GM18868 (cell line): ENCODE results near the gene SH3TC1.

Source experiments
- ATAC-seq: cut with Tn5 transposase; IDR thresholded peaks from one replicate; pipeline ENCODE4 v1.9.1; 2021; ENCODE audit warnings: mild to moderate bottlenecking, moderate library complexity; ENCODE audit not compliant: unreplicated experiment

The SH3TC1 gene

DNA sequence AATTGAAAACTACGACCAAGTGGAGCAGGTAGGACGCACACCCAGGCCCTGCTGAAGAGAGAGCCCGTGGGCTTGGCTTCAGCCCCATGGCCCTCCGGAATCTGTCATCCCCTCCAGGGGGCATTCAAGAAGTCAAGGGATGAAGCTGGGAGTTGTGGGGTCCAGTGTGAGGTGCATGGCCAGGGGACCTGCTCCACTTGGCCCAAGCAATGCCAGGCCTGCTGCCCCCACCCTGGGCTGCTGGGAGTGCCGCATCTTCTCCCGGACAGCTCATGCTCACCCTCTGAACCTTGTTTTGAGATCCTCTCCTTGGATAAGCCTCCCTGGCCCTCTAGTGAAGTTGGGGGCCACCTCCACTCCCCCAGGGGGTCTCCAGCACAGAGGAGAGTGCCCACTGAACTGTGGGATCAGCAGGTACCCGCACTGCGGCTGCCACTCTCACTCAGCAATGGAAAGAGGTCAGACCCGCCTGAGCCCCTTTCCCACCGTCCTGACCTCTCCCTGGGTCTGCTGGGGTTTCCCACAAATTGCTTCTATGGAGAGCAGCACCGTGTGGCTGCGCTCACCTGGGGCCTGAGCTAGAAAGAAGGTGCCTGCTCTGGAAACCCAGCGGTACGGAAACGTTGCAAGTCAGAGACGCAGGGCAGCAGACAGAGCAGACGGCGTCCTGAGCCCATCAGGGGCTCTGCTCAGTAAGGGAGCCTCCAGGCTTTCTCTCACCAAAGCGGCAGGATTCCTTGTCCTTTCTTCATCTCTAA lies 35.5 kb upstream of the SH3TC1 start:
- no peak for ATAC-seq

DNA sequence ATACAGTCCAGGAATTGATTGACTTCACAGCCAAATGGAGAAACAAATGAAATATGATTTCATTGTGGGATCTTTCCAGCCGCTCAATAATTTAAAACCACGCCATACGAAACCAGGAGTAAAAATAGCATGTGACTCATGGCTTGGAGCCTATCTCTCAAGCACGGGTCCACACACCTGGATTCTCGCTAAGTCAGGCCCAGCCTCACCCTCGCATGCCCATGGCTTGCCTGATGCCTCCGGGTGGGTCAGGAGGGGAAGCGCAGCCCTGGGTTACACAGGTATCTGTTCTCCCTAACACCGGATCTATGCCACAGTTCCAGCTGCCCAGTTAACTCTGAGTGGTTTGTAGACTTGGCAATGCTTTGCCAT lies 34.9 kb upstream of the SH3TC1 start:
- no peak for ATAC-seq

DNA sequence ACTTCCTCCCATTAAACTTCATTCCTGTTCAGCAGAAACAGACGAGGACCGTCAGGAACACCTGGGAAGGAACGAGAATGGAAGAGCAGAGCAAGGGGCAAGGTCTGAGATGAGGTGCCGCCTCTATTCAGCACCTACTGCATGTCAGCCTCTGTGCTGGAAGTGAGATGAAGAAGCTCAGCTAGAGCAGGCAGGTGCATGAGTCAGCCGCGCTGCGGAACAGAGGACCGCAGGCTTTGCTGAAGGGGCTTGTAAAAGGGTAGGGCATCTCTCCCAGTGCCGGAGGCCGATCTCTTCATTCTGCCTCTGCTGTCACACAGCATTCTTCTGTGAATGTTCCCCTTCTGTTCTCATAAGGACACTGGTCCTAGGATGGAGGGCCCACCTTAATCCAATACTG lies 34.4 kb upstream of the SH3TC1 start:
- ATAC-seq, result no peak

DNA sequence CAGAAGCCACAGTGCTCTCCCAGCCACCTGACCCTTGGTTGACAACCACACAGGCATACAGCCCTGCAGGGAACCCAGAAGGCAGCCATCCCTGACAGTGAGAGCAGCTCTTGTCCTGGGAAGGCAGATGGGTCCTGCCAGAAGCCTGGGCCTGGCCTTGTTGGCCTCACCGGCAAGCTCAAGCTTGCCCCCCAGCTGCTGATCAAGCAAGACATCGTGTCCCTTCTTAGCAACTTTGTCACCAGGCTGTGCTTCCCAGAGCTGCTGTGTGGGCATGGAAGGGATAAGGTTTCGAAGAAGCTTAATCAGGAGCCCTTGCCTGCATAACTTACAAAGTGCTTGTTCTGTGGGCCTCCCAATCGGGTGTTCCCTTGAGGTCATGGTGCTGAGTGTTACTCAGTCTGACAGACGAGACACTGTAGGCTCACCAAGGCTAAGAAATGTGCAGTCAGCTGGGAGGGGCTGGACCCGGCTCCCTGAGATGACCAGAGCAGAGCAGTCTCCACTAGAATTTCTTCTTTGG lies 33.7 kb upstream of the SH3TC1 start:
- ATAC-seq, result no peak

DNA sequence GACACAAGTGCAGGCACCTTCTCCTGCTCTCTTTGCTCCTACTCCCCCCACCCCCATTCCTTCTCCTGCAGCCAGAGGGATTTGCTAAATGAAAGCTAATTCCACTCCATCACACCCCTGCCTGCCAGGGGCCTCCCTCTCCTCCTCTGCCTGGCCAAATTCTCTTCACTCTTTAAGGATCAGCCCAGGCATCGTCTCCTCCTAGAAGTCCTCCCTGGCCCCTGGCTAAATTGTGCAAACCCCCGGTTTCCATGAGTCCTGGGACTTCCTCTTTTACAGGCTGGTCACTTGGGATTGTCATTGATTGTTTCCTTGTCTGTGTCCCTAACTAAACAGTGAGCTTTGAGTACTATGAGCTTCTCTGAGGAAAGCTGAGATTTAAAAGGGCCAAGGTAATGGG lies 31.8 kb upstream of the SH3TC1 start:
- no peak for ATAC-seq

DNA sequence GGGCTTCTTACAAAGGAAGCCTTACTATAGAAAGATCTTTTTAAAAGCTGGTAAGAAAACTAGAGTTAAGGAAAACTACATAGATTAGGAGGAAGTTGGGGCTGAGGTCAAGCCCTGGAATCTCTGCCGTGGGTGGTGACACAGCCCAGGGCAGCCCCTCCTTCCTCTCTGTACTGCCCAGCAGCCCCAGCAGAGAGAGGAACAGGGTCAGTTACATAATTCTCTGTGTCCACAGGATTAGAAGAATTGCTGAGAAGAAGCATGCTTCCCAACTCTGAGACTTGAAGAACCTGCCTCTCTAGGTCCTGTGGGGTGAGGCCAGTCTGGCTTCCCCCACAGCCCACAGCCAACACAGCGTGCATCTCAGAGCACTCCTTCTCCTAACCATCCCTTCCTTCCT lies 31.3 kb upstream of the SH3TC1 start:
- no peak for ATAC-seq

DNA sequence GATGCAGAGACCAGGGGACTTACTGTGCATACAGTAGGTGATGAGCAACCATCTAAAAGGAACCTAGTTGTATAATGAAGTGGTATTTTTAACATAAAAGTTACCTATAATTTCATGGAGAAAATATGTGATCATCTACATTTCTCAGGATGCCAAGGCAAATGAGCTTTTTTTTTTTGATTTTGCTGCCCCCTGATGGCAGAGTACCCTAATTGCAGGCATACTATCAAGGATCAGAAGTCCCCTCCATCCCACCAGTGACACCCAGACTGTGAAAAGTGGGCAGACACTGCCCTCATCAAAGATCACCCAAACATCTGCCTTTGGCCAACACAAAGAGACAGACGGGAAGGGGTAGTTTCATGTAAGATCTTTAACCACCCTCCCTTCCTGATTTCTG lies 30.9 kb upstream of the SH3TC1 start:
- ATAC-seq, result no peak

DNA sequence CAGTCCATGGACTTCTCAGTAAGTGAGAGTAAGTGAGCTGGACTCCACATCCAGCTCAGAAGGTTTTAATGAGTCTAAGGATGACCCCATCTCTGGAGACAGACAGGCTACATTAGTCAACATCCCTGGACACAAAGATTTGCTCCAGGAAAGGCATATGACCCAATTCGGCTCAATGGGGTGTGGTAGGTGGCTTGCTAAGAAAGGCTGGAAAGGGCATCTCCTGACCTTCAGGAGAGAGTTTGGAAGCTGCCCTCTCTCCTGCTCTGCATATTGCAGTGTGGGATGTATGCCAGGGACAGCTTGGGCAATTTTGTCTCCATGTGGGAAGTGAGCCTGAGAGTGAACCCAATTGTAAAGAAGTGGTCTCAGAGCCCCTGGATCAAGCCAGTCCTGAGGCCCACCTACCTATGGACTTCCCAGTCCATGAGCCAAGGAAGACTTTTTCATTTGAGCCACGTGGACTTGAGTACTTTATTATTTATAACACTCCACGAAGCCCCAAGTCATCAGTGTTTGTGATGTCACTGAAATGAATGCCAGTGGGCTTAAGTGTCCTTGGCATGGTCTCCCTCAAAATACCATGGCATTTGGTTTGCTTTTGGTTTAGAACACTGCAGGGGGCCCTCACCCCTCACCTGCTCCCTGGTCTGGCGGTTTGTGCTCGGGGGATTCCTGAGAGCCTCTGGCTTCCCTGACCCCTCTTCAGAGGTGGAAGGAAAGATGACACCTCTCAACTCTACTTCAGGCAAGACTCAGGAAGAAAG lies 30.1 kb upstream of the SH3TC1 start:
- ATAC-seq, result no peak

DNA sequence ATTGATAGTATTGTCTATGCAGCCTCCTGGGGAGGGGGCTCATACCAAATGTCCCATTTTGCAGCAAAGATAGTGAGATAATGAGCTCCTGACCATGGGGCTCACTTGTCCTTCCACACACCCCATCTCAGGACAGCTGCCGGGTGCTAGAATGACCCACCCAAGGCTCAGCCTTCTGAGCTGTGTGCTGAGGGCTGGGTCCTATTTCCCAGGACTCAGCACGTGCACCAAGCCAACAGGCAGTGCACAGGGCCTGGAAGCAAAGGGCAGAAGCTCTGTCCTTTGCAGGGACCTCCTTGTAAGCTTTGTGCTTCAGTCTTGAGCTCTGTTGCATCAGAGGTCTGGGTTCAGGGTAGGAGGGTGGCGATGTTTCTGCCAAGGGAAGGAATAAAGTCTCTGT lies 29.3 kb upstream of the SH3TC1 start:
- ATAC-seq, result no peak

DNA sequence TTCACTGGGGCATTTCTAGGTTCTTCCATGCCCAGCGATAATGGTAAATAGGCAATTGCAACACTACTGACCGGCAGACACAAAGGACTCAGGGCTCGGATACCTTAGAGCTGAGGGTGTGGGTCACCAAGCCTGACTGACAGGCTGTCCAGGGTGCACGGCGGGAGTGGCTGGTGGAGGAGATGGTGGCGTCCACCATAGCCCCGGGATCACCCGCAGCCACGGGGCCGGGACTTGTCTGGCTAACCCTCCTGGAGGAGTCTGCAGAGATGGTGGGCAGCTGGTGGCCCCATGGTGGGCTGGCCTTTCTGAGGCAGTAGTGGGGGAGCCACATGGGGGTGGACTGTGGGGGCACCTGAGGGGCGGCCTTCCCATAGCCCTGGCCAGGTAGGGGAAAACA lies 28.7 kb upstream of the SH3TC1 start:
- ATAC-seq, result no peak

DNA sequence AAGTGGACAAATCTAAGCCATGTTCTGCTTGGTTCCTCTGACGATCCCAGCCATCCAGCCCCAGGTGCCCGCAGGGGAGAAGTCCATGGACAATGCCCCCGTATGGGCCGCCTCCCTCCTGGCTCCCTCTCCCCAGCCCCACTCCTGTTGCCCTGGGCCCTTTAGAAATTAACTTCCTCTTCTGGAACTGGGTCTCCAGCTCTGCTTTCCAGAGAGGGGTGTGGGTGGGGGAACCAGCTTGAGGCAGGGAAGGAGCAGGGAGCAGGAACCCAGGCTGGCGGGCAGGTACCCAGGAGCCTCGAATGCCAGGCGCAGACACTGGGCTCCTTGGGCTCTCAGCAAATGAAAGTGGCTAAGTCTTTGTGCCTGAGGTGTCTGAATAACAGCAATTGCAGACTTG lies 27.8 kb upstream of the SH3TC1 start:
- ATAC-seq, result no peak

DNA sequence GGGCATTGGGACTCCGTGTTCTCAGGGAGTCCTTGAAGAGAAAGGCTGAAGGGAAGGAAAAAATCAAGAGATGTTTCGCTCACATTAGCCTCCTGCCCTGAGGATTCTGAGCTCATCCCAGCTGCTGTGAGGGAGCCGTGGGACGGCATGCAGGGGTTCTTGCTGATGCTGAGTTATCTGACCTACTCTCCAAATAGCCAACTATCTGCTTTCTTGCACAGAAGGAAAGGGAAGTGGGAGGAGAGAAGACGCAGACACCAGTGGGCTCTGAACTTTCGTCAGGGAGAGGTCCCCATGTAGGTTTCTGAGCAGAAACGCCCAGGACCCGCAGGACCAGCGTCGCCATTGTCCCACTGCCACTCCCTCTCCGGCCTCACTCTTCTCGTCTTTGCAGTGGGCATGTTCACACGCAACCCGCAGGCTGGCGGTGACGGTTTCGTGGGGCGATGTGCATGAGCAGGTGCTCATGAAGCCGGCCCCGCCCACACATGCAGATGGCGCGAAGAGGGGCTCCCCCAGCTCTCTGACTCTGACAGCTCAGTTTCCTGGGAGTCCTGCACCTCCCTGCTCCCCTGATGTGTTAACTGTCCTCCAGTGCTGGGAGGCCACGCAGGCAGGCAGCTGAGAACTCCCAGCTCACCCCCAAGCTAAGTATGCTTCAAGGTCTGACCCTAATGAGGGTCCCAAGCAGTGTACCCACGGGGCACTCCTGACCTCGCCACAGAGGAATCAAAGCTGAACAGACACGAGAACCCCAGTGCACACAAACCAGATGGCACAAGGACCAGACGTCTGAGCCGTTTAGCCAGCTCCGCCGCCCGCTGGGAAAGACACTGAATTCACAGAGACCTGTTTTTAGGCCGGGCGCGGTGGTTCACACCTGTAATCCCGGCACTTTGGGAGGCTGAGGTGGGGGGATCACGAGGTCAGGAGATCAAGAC lies 26.8 kb upstream of the SH3TC1 start:
- ATAC-seq, result peak; percentile 68

DNA sequence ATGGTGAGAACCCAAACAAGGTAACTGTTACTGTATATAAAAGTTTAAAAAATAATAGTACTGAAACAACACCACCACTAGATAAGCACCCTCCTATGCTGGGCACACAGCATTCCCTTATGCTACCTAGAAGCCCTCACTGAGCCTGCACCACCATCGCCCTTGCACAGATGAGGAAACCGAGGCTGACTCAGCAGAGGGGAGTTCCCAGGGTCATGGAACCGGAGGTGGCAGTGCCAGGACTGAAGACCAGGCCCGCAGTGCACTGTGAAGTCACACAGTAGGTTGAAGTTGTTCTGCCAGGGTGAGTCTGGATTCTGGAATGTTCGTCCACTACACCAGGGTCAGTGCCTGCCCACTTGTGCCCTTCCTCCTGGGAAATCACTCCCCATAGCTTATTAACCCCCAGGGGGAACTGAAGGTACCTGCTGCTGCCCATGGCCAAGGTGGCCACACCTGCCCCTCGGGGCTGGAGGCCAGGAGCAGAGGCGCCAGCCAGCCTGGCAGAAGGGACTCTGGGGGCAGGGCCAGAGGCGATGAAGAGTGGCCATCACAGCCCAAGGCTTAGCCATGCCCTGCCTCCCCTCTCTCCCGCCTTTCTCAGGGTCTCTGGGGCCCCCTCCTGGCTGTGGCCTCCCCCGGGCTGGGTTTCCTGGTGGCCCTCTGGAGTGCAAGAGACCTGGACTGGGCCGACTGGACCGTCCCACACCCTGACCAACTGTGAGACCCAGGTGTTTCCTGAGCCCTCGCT lies 25.4 kb upstream of the SH3TC1 start:
- no peak for ATAC-seq

DNA sequence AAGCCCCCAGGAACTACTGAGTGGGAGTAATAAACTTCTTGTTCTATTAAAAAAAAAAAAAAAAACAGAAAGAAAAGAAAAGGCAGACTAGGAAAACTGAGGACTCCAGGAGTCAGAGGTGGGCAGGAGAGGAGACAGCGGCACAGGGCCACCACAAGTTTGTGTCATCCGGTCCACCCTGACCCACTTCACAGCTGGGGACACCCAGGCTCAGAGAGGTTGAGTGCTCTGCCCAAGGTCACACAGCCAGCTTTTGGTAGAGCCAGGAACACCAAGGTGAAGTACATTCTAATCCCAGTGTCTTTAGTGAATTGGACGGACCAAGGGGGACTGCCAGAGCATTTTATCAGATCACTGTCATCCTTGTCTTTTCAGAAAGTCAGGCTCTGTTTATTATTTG lies 24.1 kb upstream of the SH3TC1 start:
- no peak for ATAC-seq

DNA sequence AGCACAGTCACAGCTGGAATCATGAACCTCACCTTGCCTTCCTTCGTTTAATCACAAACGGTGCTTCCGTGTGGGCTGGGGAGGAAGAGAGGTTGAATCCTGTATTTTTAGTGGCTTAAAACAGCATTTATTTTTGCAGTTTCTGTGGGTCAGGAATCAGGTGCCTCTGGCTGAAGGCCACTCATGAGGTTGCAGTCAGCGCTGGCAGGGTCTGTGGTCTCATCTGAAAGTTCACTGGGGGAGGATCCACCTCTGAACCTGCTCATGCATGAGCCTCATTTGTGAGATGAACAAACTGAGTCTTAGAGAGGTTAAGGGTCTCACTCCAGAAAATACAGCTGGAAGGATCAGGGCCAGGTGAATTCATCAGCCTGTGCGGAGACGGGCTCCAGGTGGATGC lies 23.4 kb upstream of the SH3TC1 start:
- no peak for ATAC-seq

DNA sequence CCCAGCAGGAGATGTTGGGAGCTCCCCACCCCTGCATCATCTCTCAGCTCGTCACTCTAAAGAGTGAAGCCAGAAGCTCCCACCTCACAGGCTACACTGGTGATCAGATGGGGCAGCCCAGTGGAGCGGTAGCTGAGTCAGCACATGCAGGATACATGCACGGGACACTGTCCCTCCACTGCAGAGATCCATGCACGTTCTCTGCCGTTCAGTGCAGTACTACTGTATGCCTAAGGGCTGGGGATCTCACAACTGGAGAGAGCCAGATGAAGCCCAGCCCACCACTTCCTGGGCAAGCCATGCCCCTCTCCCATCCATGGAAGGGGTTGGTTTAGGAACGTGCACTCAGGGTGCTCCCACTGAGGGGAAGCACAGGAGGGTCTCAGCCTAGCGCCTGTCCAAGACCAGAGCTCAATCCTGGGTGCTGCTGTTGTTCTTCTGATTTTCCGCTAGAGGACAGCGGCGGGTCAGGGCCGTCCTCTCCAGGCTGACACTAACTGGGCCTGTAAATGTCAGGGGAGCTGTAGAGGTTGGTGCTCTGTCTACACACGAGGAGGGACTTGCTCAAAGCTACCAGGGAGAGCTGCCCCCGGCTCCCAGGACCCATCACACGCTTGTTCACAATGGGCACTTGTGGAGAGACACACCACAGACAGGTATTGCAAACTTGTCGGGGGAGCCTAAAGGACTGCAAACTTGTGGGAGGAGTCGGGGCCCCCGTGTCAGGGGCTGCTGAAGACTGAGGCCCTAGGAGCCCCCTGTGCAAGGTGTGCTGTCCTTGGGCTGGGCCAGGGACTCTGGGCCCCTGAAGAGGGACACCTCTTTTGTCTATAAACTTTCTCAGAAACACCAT lies 22.3 kb upstream of the SH3TC1 start:
- peak; percentile 85 for ATAC-seq

DNA sequence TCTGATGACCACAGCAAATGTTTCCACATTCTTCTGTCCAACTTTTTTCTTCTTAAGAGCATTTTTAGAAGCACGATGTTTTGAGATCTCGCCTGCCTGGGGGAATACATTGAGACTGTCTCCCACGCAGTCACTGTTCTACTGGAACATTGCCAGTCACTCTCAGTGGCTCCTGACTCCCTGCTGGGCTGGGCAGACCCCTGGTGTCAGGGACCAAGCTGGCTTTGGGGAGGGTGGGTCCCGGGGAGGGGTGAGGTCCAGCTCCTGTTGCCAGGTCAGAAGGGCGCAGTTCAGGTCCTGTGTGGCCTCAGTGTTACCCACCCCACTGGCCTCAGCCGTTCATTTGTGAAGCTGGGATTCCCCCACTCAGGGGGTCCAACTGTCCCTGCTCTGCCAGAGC lies 21.5 kb upstream of the SH3TC1 start:
- ATAC-seq, result no peak

DNA sequence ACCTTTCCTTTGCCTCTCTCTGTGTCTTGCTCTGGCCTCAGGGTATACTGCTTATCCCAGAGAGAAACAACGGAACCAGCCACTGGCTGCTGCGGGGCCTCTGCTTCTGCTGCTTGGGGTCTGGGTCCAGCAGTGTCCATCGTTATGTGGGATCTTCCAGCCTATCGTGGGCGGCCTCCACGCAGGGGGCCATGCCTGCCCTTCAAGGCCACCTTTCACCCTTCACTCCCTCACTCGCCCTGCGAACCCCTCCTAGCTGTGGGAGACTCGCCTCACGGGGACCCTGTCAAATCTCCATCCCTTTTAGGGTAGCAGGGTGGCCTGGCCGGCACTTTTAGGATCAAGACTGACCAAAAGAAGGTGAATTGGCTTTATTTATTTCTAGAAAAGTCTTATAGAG lies 21.1 kb upstream of the SH3TC1 start:
- no peak for ATAC-seq

DNA sequence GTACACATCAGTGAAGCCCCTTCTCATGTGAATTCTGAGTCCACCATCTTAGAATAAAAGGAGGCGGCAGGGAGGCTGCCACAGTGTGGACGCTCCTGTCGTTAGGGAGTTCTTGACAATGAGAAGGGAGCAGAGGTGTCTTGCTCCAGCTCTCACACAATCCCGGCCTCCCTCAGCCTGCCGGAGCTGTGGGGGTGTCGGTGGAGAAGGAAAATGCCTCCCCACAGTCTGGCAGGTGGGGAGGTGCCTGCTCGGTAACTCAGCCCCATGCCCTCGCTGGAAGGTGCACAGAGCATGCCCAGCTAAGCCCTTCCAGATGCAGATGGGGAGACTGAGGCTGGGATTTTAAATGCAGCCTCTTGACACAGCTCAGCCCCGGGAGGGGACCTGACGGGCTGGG lies 20.0 kb upstream of the SH3TC1 start:
- ATAC-seq, result no peak

DNA sequence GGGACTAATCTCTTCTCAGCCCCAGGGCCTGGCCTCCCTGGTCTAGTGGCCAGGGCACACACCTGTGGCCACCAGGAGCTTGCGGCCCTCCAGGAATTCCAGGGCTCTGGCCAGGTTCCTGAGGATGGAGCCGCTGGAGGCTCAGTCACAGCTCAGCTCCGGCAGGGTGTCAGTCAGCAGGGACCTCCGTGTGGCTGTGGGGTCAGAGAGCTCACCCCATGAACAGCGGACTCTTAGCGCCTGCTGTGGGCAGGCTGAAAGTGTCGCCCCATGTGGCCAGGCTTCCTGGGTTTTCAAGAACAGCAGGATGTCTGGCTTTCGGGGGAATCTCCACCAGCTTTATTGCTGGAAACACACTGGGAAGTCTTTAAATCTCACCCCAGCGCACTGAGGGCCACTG lies 19.3 kb upstream of the SH3TC1 start:
- ATAC-seq, result no peak
